MM.1S (cell line): ENCODE measurements around the gene PGLYRP1.

Source experiments
- DNase-seq: peaks from one replicate; pipeline ENCODE4 v3.0.0-alpha.2; 2015
- H2AFZ ChIP-seq: fragments of 300-600 bp; sonication (generic); 2 replicates; pipeline ENCODE4 v1.6.0; 2016; ENCODE audit warnings: antibody characterized with exemption, low read length
- H3F3A ChIP-seq: fragments of 300-600 bp; sonication (generic); 2 replicates; pipeline ENCODE4 v1.6.1; 2016; ENCODE audit warnings: mild to moderate bottlenecking, antibody characterized with exemption, low read length, moderate library complexity, mixed read lengths; ENCODE audit not compliant: insufficient read depth
- H3K27ac ChIP-seq: fragments of 300-600 bp; sonication (generic); 2 replicates; pipeline ENCODE4 v1.5.1; 2016; ENCODE audit warnings: mild to moderate bottlenecking, low read length
- H3K27me3 ChIP-seq: fragments of 300-600 bp; sonication (generic); replicated peaks from 2 replicates; pipeline ENCODE4 v1.6.0; 2016; ENCODE audit warnings: low read length; ENCODE audit not compliant: insufficient read depth
- H3K36me3 ChIP-seq: fragments of 300-600 bp; sonication (generic); replicated peaks from 2 replicates; pipeline ENCODE4 v1.6.1; 2016; ENCODE audit warnings: mild to moderate bottlenecking, low read length, mixed read lengths; ENCODE audit not compliant: insufficient read depth
- H3K4me1 ChIP-seq: fragments of 300-600 bp; sonication (generic); 2 replicates; pipeline ENCODE4 v1.6.1; 2016; ENCODE audit warnings: low read length, mixed read lengths
- H3K4me2 ChIP-seq: fragments of 300-600 bp; sonication (generic); 2 replicates; pipeline ENCODE4 v1.6.0; 2016; ENCODE audit warnings: low read depth, low read length
- H3K4me3 ChIP-seq: fragments of 300-600 bp; sonication (generic); 2 replicates; pipeline ENCODE4 v1.5.1; 2016; ENCODE audit warnings: low read length, mixed read lengths
- H3K79me2 ChIP-seq: fragments of 300-600 bp; sonication (generic); 2 replicates; pipeline ENCODE4 v1.6.1; 2016; ENCODE audit warnings: mixed run types, low read length, mixed read lengths
- H3K9ac ChIP-seq: fragments of 300-600 bp; sonication (generic); 2 replicates; pipeline ENCODE4 v1.6.1; 2016; ENCODE audit warnings: low read length, mixed read lengths
- H3K9me2 ChIP-seq: fragments of 300-600 bp; sonication (generic); replicated peaks from 2 replicates; pipeline ENCODE4 v1.6.1; 2016; ENCODE audit warnings: mild to moderate bottlenecking, low read length, mixed read lengths; ENCODE audit not compliant: insufficient read depth
- H3K9me3 ChIP-seq: fragments of 300-600 bp; sonication (generic); replicated peaks from 2 replicates; pipeline ENCODE4 v1.6.1; 2016; ENCODE audit warnings: mild to moderate bottlenecking, low read length, mixed read lengths; ENCODE audit not compliant: insufficient read depth
- H4K20me1 ChIP-seq: fragments of 300-600 bp; sonication (generic); 2 replicates; pipeline ENCODE4 v1.6.1; 2016; ENCODE audit warnings: mild to moderate bottlenecking, low read length, moderate library complexity, mixed read lengths; ENCODE audit not compliant: insufficient read depth
- CTCF ChIP-seq: fragments of 300-600 bp; sonication (generic); IDR thresholded peaks from 2 replicates; pipeline ENCODE4 v1.5.1; 2016; ENCODE audit warnings: antibody characterized with exemption, low read length, mixed read lengths
- EZH2 ChIP-seq: fragments of 300-600 bp; sonication (generic); optimal IDR thresholded peaks from 2 replicates; pipeline ENCODE3; 2017; ENCODE audit warnings: low read depth, mild to moderate bottlenecking, antibody characterized with exemption, low read length, mixed read lengths
- EZH2phosphoT487 ChIP-seq: fragments of 300-600 bp; sonication (generic); IDR thresholded peaks from 2 replicates; pipeline ENCODE4 v1.6.1; 2018; ENCODE audit warnings: antibody characterized with exemption, low read length

Gene PGLYRP1

GRCh38 chr19:46014534-46014933 lies 8.3 kb downstream of the PGLYRP1 start:
- Histone ChIP-seq H4K20me1 (no peaks in the 10 kb centered on the region), H3K79me2 (no peaks in the 10 kb centered on the region), H3K36me3 (no peaks in the 10 kb centered on the region), H2AFZ (no peak overlapping the region), H3K9me2 (no peaks in the 10 kb centered on the region), H3F3A (peaks cover 6% of the 10 kb centered on the region), H3K27ac (no peak overlapping the region), H3K9me3 (no peaks in the 10 kb centered on the region), H3K4me2 (no peak overlapping the region), H3K27me3 (no peaks in the 10 kb centered on the region), H3K9ac (no peak overlapping the region), H3K4me3 (no peak overlapping the region), H3K4me1 (0 out of 2 replicates have a peak, but pooled peaks cover 4% of the 10 kb centered on the region)
- no peak for DNase-seq
- no peak for TF ChIP-seq CTCF
- no peak for TF ChIP-seq EZH2phosphoT487
- TF ChIP-seq EZH2: no peak

- Histone ChIP-seq H3K4me1 (no peaks in the 10 kb centered on the region), H3K79me2 (no peaks in the 10 kb centered on the region), H3K36me3 (no peaks in the 10 kb centered on the region), H3K4me3 (no peak overlapping the region), H2AFZ (no peak overlapping the region), H3K9me2 (no peaks in the 10 kb centered on the region), H3K9me3 (no peaks in the 10 kb centered on the region), H3K4me2 (no peak overlapping the region), H3F3A (peaks cover 6% of the 10 kb centered on the region; the same call in 1 of the 2 replicates), H3K27me3 (no peaks in the 10 kb centered on the region), H3K27ac (no peak overlapping the region), H4K20me1 (no peaks in the 10 kb centered on the region), H3K9ac (no peak overlapping the region)
- TF ChIP-seq EZH2: no peak
- no peak for TF ChIP-seq EZH2phosphoT487
- peak; percentile 82 for TF ChIP-seq CTCF
- DNase-seq: peak; percentile 30
Measured at GRCh38 chr19:46009530-46010510, 13.0 kb downstream of the PGLYRP1 start.

DNA sequence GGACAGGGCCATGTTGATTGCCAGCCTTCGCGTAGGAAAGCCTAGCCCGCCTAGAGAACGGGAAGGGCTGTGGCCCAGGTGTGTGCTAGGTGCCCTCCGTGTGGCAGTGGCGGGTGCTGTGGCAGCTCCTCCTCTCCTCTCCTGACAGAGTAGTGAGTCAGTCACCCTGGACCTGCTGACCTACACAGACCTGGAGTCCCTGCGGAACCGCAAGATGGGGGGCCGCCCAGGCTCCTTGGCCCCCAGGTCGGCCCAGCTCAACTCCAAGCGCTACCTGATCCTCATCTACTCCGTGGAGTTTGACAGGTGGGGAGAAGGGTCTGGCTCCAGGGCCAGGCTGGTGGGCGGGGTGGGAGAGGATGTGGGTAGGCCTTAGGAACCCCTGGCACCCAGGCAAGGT lies 16.4 kb downstream of the PGLYRP1 start:
- DNase-seq: no peak
- TF ChIP-seq EZH2phosphoT487 (no peak), EZH2 (no peak), CTCF (no peak)
- no peaks in the 10 kb centered on the region for H3K9me2 ChIP-seq
- H3K79me2 ChIP-seq: no peaks in the 10 kb centered on the region
- H3K9me3 ChIP-seq: no peaks in the 10 kb centered on the region
- no peaks in the 10 kb centered on the region for H4K20me1 ChIP-seq
- H3K4me1 ChIP-seq: no peaks in the 10 kb centered on the region
- no peak overlapping the region for H3K9ac ChIP-seq
- H3K4me2 ChIP-seq: no peak overlapping the region
- H3K36me3 ChIP-seq: no peaks in the 10 kb centered on the region
- no peak overlapping the region for H2AFZ ChIP-seq
- no peak overlapping the region for H3K27ac ChIP-seq
- no peaks in the 10 kb centered on the region for H3F3A ChIP-seq
- H3K27me3 ChIP-seq: no peaks in the 10 kb centered on the region
- no peak overlapping the region for H3K4me3 ChIP-seq
